Testis (tissue), 3 donors: Measurements from ENCODE around the gene HES5. TPM values are rescaled to one million over a fixed set of nuclear protein-coding genes. Genes with fewer than 3 reads are reported as not detected.
"Not testable (repeated sequence)": the region's sequence is repeated elsewhere in the genome, so short reads cannot be mapped to it uniquely, and the experiment has no call there.

Experiments used
- DNase-seq: peaks from one replicate; pipeline ENCODE4 v3.0.0-alpha.2; 2019
- H3K27ac ChIP-seq, 2 donors: fragments of 200-600 bp; sonication (generic); one replicate each; pipeline ENCODE4 v1.5.1; 2019
- H3K27me3 ChIP-seq: fragments of 200-600 bp; sonication (generic); one replicate; pipeline ENCODE4 v1.5.1; 2019
- H3K36me3 ChIP-seq: fragments of 200-600 bp; sonication (generic); one replicate; pipeline ENCODE4 v1.5.1; 2017; ENCODE audit warnings: low read depth; ENCODE audit errors: missing control alignments
- H3K4me1 ChIP-seq: fragments of 200-600 bp; sonication (generic); one replicate; pipeline ENCODE4 v1.5.1; 2019
- H3K4me3 ChIP-seq, 2 donors: fragments of 200-600 bp; sonication (generic); one replicate each; pipeline ENCODE4 v1.5.1; 2017 to 2019
- H3K9me3 ChIP-seq: fragments of 200-600 bp; sonication (generic); one replicate; pipeline ENCODE4 v1.5.1; 2017
- CTCF ChIP-seq, 3 experiments: fragments of 450-650 bp in 2 of 3; fragments of 200-600 bp in 1 of 3; sonication (generic) in 1 of 3; IDR thresholded peaks; one replicate each; pipeline ENCODE4 v1.5.1; 2016 to 2019; ENCODE audit warnings: antibody characterized with exemption in 3 of 3, mild to moderate bottlenecking in 2 of 3, moderate library complexity in 1 of 3
- POLR2A ChIP-seq: fragments of 450-650 bp; IDR thresholded peaks from one replicate; pipeline ENCODE4 v1.6.1; 2017; ENCODE audit warnings: antibody characterized with exemption, mild to moderate bottlenecking, moderate library complexity
- WGBS, 2 donors: methylation state at CpG; one replicate each; pipeline ENCODE4 v1.1.5; 2018; 5-methylcytosine and 5-hydroxymethylcytosine counted together
- intact Hi-C: fragments of 100-400 bp; cut with DNase I; formaldehyde crosslinking; loops from one replicate; pipeline ENCODE4 v1.15.1; 2023; ENCODE audit warnings: low total_unique reads
- polyA plus RNA-seq: library from polyadenylated mRNA; stranded (reverse); fragments of 350-450 nt; fragmentation: Illumina TruSeq; extraction: RNeasy Lipid Tissue Mini Kit (QIAGEN cat#74804); gene quantifications from one replicate; pipeline ENCODE4 v1.2.3, GENCODE V29; 2014; ENCODE audit warnings: low read depth, low replicate concordance; ENCODE audit not compliant: insufficient read depth
- total RNA-seq, 2 donors: library from RNA; depleted of rRNA; stranded (reverse); fragments of >200 nt; gene quantifications; one replicate each; pipeline ENCODE4 v1.2.3, GENCODE V29; 2016

Gene HES5
- total and polyA plus RNA-seq, 3 donors from 2014 or later: 1.1 to 4.2 (median 2.8) TPM

- Histone ChIP-seq H3K36me3 (no peaks in the 10 kb centered on the region), H3K9me3 (no peaks in the 10 kb centered on the region), H3K4me1 (peaks cover 12% of the 10 kb centered on the region), H3K27me3 (no peaks in the 10 kb centered on the region), H3K4me3 (no peak overlapping the region), H3K27ac (peak overlapping the region; percentile 88 to 92)
- 66 to 84% methylated on average over 9 to 19 of the region's 19 CpGs for WGBS, 2 donors
- DNase-seq: no peak
- TF ChIP-seq POLR2A (no peak), CTCF (IDR thresholded peaks at IDR 0.05) (peak in 2 of 3 experiments; percentile 23 to 26)
- intact Hi-C loops: no loop called here
Measured at GRCh38 chr1:2554621-2555387, 24.7 kb upstream of the HES5 start.

- Histone ChIP-seq H3K36me3 (no peaks in the 10 kb centered on the region), H3K9me3 (no peaks in the 10 kb centered on the region), H3K27me3 (no peaks in the 10 kb centered on the region), H3K27ac (no peak overlapping the region), H3K4me3 (no peak overlapping the region), H3K4me1 (peaks cover 15% of the 10 kb centered on the region)
- WGBS, 2 donors: 83 to 86% methylated on average over 13 to 30 of the region's 30 CpGs
- no peak for DNase-seq
- intact Hi-C loops: no loop called here
- TF ChIP-seq CTCF (IDR thresholded peaks at IDR 0.05) (no peak), POLR2A (no peak)
Measured at GRCh38 chr1:2553871-2554620, 24.0 kb upstream of the HES5 start.

- H3K9me3 ChIP-seq, intact Hi-C loops, H3K27me3 ChIP-seq, DNase-seq, H3K36me3 ChIP-seq, H3K4me3 ChIP-seq, H3K27ac ChIP-seq: not testable (repeated sequence)
- peaks cover 22% of the 10 kb centered on the region for H3K4me1 ChIP-seq
- WGBS, 2 donors: 74 to 86% methylated on average over 3 to 9 of the region's 9 CpGs
Measured at GRCh38 chr1:2553076-2553475, 23.0 kb upstream of the HES5 start.

DNA sequence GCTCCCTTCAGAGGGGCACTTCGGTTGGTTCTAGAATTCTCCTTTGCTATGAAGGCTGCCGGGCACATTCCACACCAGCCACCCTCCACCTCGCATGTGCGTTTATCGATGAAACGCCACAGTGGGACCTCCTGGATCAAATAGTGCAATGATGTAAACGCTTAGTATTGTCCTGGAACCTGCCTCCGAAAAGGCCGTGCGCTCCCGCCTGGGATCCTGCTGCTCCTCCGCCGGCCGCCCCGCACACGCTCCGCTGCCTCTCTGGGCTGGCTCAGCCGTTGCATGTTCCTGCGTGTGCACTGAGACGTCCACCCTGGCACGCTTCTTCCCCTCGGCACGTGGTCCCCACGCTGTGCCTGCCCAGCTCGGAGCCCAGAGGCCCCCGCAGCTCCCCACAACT lies 22.1 kb upstream of the HES5 start:
- no peak for DNase-seq
- H3K4me3 ChIP-seq: no peak overlapping the region
- intact Hi-C loops: no loop called here
- H3K27me3 ChIP-seq: no peaks in the 10 kb centered on the region
- no peak for TF ChIP-seq CTCF (IDR thresholded peaks at IDR 0.05)
- no peaks in the 10 kb centered on the region for H3K9me3 ChIP-seq
- no peaks in the 10 kb centered on the region for H3K36me3 ChIP-seq
- H3K27ac ChIP-seq: no peak overlapping the region
- peaks cover 25% of the 10 kb centered on the region for H3K4me1 ChIP-seq
- WGBS, 2 donors: 93% methylated on average over 15 to 26 of the region's 26 CpGs

- H3K36me3 ChIP-seq, H3K27ac ChIP-seq, H3K9me3 ChIP-seq, DNase-seq, H3K4me3 ChIP-seq, H3K27me3 ChIP-seq, intact Hi-C loops: not testable (repeated sequence)
- 88 to 90% methylated on average over 6 to 9 of the region's 9 CpGs for WGBS, 2 donors
- H3K4me1 ChIP-seq: peaks cover 28% of the 10 kb centered on the region
Measured at GRCh38 chr1:2551544-2551943, 21.5 kb upstream of the HES5 start.

DNA sequence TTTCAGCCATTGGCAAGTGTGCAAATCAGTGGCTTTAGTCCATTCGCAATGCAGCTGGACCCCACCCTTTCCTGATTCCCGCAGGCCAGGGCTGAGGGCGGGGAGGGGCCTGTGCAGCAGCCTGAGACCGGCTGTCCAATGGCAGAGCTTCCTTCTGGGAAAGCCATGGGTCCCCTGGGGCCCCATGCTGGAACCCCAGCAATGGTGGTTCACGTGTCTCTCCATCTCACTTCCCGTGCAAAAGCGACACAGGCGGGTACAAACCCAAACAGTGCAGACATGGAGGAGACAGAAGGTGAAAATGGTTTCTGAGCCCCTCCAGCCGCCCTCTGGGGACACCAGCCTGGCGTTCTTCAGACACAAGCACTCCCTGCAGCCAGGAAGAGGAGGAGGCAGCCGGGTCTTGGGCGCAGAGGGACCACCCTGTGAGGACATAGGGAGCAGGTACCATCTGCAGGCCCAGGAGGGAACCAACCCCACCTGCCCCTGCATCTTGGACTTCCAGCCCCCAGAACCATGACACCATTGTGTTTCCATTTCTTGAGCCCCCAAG lies 20.3 kb upstream of the HES5 start:
- H3K9me3 ChIP-seq, H3K36me3 ChIP-seq, H3K4me3 ChIP-seq, intact Hi-C loops, DNase-seq, H3K27ac ChIP-seq, H3K27me3 ChIP-seq: not testable (repeated sequence)
- H3K4me1 ChIP-seq: peaks cover 39% of the 10 kb centered on the region
- 64 to 88% methylated on average over 8 to 12 of the region's 12 CpGs for WGBS, 2 donors

DNA sequence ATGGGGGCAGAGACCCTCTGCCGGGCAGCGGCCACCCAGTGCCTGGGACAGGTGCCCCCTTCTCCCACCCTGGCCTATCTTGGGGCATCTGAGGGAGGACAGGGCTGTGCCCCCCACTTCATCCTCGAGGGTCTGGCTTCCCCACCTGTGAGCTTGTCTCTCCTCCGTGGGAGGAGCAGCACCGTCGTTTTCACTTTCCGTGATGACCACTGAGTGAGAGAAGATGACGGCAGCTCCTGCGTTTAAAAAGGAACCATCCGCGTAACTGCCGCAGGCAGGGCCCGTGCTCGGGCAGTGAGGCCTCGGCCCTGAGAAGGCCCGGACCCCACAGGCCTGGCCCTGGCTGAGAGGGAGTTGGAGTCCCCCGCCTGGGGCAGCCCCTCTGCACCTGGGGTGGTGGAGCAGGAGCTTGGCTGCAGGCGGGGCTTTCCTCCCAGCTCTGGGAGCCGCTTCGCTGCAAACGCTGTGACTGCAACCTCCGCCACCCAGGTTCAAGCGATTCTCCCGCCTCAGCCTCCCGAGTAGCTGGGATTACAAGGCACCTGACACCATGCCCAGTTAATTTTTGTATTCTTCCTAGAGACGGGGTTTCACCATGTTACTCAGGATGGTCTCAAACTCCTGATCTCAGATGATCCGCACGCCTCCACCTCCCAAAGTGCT lies 19.4 kb upstream of the HES5 start:
- not testable (repeated sequence) for H3K27me3 ChIP-seq, H3K9me3 ChIP-seq, DNase-seq, H3K4me3 ChIP-seq, H3K36me3 ChIP-seq
- Histone ChIP-seq H3K27ac (peak overlapping the region; percentile 81 to 95), H3K4me1 (peaks cover 44% of the 10 kb centered on the region)
- 84 to 86% methylated on average over 23 to 27 of the region's 28 CpGs for WGBS, 2 donors
- intact Hi-C loops: loop anchor here (5.0 kb wide), 1 partner anchor 137 kb away; the partner anchor contains the start of gene PEX10
